ENCODE measurements around the gene WDPCP. TPM values are rescaled to one million over a fixed set of nuclear protein-coding genes. Genes with fewer than 3 reads are reported as not detected.

WDPCP gene
- total and polyA plus RNA-seq, 2 of the 4 experiments (the other 2 are of a cell fraction): 2.2 to 10.2 TPM

- Histone ChIP-seq H2AK9ac (replicated peaks; ENCODE audit: low read depth, low read length, poor library complexity) (no peak overlapping the region), H3K9me3 (ENCODE audit: control insufficient read depth, insufficient read depth, low read length) (no peaks in the 10 kb centered on the region), H3K4ac (ENCODE audit: low read depth, low read length) (no peak overlapping the region), H2AK5ac (ENCODE audit: low read depth, low read length) (no peak overlapping the region), H4K8ac (ENCODE audit: low read depth in 2 of 2, low read length in 2 of 2) (no peak overlapping the region), H3K27me3 (ENCODE audit: control insufficient read depth, insufficient read depth, low read length) (peaks cover 15% of the 10 kb centered on the region), H3K56ac (ENCODE audit: extremely low read depth, insufficient read depth, low read length) (no peak overlapping the region), H2BK120ac (ENCODE audit: low read depth, low read length) (no peak overlapping the region), H3K4me3 (ENCODE audit: insufficient read depth, low read depth, low read length) (no peak overlapping the region), H2AFZ (replicated peaks; ENCODE audit: low read length, poor library complexity) (no peak overlapping the region), H3K18ac (ENCODE audit: low read depth, low read length) (no peak overlapping the region), H2BK20ac (ENCODE audit: low read depth, low read length) (no peak overlapping the region), H4K5ac (ENCODE audit: low read depth, low read length) (no peak overlapping the region), H3K27ac (ENCODE audit: insufficient read depth, low read length) (no peak overlapping the region), H3K14ac (replicated peaks; ENCODE audit: low read depth, low read length) (no peak overlapping the region), H4K20me1 (ENCODE audit: insufficient read depth, low read length) (no peaks in the 10 kb centered on the region), H3K4me1 (ENCODE audit: control insufficient read depth, insufficient read depth, low read length) (no peaks in the 10 kb centered on the region), H3K9ac (ENCODE audit: low read depth, low read length) (no peak overlapping the region), H3K23ac (ENCODE audit: low read depth, low read length) (no peak overlapping the region), H3K36me3 (ENCODE audit: control insufficient read depth, insufficient read depth, low read length) (no peaks in the 10 kb centered on the region), H3K9me1 (ENCODE audit: insufficient read depth, low read length) (no peaks in the 10 kb centered on the region), H3K4me2 (ENCODE audit: low read depth, low read length) (no peak overlapping the region), H3K79me1 (ENCODE audit: low read depth in 1 of 2, low read length in 2 of 2) (no peaks in the 10 kb centered on the region), H2BK5ac (ENCODE audit: low read depth, low read length, poor library complexity, severe bottlenecking) (no peak overlapping the region), H4K91ac (ENCODE audit: insufficient read depth, low read depth, low read length) (no peak overlapping the region), H2BK15ac (ENCODE audit: low read depth, low read length) (no peak overlapping the region)
- no peak for DNase-seq
- TF ChIP-seq, protein P1, sequence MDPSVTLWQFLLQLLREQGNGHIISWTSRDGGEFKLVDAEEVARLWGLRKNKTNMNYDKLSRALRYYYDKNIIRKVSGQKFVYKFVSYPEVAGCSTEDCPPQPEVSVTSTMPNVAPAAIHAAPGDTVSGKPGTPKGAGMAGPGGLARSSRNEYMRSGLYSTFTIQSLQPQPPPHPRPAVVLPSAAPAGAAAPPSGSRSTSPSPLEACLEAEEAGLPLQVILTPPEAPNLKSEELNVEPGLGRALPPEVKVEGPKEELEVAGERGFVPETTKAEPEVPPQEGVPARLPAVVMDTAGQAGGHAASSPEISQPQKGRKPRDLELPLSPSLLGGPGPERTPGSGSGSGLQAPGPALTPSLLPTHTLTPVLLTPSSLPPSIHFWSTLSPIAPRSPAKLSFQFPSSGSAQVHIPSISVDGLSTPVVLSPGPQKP (IDR thresholded peaks at IDR 0.05; ENCODE audit: borderline replicate concordance, low read depth, low read length): no peak
- TF ChIP-seq CHD1 (IDR thresholded peaks at IDR 0.05; ENCODE audit: low read depth, low read length): no peak
- TF ChIP-seq MAZ (IDR thresholded peaks at IDR 0.05; ENCODE audit: borderline replicate concordance, low read depth, low read length): no peak
- TF ChIP-seq POLR2A (IDR thresholded peaks at IDR 0.05; ENCODE audit: low read depth, low read length): no peak
- no peak for TF ChIP-seq RFX5 (IDR thresholded peaks at IDR 0.05; ENCODE audit: low read depth, low read length)
- no peak for TF ChIP-seq MXI1 (IDR thresholded peaks at IDR 0.05; ENCODE audit: borderline replicate concordance, low read depth, low read length)
- no peak for TF ChIP-seq RCOR1 (IDR thresholded peaks at IDR 0.05; ENCODE audit: insufficient replicate concordance, low read length)
- TF ChIP-seq CTCF (conservative IDR thresholded peaks at IDR 0.05; ENCODE audit: low read depth, low read length): no peak
- ChIA-PET CTCF (no interaction called here), POLR2A (ENCODE audit: unreplicated experiment) (no interaction called here)
- dilution Hi-C loops (cut with HindIII; ENCODE audit: low sequenced_read_pairs, unreplicated experiment): no loop called here
- intact Hi-C loops (cut with micrococcal nuclease): no loop called here
- no peak for ATAC-seq (ENCODE audit: low read depth)
- BruUV-seq (replicated peaks): no TSS peak
- in situ Hi-C loops (cut with MboI; ENCODE audit: low sequenced_read_pairs): no loop called here
- WGBS, 2 experiments (ENCODE audit: extremely low coverage in 2 of 2, insufficient read length in 1 of 2): no CpG with 5 or more reads among the region's 3 CpGs
Measured at GRCh38 chr2:63073994-63074393, 514.3 kb downstream of the WDPCP start.

All from IMR-90 (cell line).